HG03095 (cell line): ENCODE measurements around the gene OPRD1.
"Not testable (repeated sequence)": the region's sequence is repeated elsewhere in the genome, so short reads cannot be mapped to it uniquely, and the experiment has no call there.

Source experiments
- ATAC-seq: cut with Tn5 transposase; IDR thresholded peaks from one replicate; pipeline ENCODE4 v1.9.1; 2021; ENCODE audit warnings: moderate library complexity; ENCODE audit not compliant: unreplicated experiment

Gene OPRD1

DNA sequence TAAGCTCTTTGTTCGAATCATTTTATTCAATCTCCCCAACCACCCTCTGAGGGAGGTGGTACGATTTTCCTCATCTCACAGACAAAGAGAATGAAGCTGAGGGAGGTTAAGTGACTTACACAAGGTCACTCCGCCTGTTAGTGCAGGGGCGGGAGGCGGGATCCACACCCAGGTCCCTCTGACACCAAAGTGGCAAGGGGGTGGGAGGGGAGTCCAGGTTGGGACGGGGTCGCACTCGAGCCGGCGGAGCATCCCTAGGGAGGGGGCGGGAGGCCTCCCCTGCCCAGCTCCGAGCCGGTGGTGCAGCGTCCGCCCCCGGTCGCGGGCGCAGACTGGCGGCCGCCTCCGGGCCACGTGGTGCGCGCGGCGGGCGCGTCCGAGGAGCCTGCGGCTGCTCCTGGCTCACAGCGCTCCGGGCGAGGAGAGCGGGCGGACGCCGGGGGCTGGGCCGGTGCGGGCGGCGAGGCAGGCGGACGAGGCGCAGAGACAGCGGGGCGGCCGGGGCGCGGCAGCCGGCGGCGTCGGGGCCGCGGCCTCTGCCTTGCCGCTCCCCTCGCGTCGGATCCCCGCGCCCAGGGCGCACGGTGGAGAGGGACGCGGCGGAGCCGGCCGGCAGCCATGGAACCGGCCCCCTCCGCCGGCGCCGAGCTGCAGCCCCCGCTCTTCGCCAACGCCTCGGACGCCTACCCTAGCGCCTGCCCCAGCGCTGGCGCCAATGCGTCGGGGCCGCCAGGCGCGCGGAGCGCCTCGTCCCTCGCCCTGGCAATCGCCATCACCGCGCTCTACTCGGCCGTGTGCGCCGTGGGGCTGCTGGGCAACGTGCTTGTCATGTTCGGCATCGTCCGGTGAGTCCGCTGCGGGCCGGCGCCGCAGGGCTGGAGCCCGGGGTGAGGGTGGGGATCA lies at the start of gene OPRD1:
Gene OPRD1, plus strand, starts transcription at position 405 of the 903 bp plus-strand sequence. Its CDS starts 214 bp downstream, at position 619.
- no peak for ATAC-seq

DNA sequence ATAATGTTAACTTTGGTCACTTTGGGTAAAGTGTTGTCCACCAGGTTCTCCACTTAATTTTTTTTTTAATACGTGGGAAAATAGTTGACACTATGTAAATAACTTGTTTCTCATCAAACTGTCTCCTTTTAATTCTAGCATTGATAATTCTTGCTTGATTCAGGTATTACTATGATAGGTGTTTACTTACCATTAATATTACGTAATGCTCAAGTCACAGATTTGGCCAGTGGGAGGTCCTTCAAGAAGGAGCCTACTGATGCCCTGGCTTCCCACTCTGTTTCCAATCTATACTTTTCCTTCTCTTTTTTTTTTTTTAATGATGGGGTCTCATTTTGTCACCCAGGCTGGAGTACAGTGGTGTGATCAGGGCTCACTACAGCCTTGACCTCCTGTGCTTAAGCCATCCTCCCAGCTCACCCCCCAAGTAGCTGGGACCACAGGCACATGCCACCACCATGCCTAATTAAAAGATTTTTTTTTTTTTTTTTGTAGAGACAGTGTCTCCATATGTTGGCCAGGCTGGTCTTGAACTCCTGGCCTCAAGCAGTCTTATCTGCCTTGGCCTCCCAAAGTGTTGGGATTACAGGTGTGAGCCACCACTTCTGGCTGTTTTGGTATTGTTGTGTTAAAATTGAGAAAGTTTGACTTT lies 45.3 kb upstream of the OPRD1 start:
- ATAC-seq = no peak

DNA sequence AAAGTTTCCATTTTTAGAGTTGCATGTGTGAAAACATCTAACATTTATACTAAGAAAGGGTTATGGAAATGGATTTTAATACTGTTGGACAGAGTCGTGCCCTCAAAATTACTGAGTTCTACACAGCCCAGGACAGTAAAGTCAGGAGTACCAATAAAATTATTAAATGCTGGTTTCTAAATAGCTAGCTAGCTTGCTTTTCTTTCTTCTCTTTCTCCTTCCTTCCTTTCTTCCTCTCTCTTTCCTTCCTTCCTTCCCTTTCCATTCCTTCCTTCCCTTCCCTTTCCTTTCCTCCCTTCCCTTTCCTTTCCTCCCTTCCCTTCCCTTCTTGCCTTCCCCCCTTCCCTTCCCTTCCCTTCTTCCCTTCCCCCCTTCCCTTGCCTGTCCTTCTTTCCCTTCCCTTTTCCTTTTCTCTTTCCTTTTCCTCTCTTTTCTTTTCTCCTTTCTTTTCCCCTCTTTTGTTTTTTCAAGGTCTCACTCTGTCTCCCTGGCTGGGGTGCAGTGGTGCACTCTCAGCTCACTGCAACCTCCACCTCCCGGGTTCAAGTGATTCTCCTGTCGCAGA lies 41.3 kb upstream of the OPRD1 start:
- no peak for ATAC-seq

DNA sequence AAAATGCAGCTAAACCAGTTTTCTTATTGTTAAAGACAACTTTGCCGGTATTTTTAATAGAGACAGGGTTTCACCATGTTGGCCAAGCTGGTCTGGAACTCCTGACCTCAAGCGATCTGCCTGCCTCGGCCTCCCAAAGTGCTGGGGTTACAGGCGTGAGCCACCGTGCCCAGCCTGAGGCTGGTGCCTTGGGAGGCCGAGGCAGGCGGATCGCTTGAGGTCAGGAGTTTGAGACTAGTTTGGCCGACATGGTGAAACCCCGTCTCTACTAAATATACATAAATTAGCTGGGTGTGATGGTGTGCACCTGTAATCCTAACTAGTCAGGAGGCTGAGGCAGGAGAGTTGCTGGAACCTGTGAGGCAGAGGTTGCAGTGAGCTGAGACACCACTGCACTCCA lies 40.0 kb upstream of the OPRD1 start:
- ATAC-seq = not testable (repeated sequence)

DNA sequence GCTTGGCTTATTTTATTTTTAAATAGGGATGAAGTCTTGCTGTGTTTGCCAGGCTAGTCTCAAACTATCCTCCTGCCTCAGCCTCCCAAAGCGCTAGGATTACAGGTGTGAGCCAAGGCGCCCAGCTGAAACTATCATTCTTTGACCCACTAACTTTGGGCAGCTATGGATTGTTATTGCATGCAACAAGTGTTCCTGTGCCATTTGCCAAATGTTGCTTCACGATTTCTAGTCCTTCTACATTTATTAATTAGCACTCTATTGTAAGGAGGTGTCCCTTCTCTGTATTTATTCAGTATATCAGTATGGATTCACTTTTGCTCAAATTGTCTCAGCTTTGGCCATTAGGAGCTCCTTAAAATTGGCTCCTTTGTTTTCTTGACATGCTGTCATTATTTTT lies 38.9 kb upstream of the OPRD1 start:
- ATAC-seq = no peak

DNA sequence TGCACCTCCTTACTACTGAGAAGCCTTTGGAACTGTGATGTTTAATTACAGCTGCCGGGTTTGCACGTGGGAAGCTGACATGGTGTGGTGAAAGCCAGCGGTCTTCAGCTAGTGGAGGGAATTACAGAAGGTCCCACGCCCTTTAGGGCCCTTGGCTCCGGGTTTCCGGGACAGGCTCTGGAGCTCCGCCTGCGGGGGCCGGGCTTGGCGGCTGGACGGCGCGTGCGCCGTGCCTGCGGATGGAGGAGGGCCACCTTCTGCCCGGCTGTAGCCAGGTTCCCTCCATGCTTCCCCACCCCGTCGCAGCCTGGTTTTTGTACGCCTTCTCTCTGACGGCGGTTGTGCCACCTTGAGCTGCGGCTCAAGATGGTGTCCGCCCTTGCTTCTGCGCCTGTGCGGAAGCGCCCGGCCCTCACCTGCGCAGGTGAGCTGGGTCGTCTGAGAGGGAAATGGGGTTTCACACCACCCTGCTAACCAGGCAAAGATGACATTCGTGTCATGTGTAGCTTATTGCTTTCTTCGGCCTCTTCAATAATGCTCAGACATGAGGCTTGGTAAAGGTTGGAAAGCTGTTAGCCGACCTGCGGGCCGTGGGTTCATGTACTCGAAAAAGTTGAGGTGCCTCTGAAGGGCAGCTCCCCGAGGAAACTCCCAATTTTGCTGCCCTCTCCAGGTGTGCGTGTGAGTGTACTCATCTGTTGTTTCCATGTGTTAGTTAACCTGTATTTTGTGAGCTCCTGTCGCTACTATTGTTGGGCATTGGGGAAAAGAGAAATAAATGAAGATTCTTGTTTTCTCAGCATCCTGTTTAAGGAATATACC lies 36.6 kb upstream of the OPRD1 start:
- no peak for ATAC-seq

DNA sequence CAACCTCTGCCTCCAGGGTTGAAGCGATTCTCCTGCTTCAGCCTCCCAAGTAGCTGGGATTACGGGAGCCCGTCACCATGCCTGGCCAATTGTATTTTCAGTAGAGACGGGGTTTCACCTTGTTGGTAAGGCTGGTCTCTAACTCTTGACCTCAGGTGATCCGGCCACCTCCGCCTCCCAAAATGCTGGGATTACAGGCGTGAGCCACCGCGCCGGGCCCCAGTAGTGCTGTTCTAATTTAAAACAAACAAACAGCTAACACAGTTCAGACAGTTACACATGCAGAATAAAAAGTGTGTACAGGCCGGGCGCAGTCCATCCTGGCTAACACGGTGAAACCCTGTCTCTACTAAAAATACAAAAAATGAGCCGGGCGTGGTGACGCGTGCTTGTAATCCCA lies 35.6 kb upstream of the OPRD1 start:
- ATAC-seq = no peak

DNA sequence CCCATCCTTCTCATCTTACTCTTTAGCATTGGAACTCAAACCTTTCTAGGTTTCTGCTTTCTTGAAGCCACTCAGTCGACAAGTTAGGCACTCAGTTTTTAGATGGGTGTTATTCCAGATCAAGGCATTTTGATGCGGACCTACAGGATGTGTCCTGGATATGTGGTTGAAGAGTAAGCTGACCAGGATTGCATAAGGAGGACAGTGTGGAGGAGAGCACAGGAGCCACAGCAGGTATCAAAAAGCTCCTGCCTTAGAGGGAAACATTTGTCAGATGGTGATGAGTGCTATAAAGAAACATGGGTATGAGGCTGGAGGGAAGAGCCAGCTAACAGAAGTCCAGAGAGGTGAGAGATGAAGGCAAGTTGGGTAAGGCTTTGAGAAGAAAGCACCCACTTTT lies 33.9 kb upstream of the OPRD1 start:
- no peak for ATAC-seq

DNA sequence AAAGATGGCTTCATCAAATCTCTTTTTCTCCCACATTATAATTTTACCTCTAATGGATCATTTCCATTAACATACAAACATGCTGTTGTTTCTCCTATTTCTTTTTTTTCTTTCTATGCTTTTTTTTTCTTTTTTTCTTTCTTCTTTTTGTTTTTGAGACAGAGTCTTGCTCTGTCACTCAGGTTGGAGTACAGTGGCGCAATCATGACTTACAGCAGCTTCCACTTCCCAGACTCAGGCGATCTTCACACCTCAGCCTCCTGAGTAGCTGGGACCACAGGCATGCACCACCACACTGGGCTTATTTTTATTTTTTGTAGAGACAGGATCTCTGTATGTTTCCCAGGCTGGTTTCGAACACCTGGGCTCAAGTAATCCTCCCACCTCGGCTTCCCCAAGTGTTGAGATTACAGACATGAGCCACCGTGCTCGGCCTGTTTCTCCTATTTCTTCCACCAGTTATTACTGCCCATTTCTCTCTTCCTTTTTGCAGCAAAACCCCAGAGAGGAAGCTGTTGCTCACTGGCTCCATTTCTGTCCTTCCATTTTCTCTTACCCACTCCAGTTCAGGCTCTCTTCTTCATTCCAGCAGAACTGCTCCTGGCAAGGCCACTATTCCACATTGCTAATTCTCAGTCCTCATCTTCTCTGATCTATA lies 32.1 kb upstream of the OPRD1 start:
- no peak for ATAC-seq

DNA sequence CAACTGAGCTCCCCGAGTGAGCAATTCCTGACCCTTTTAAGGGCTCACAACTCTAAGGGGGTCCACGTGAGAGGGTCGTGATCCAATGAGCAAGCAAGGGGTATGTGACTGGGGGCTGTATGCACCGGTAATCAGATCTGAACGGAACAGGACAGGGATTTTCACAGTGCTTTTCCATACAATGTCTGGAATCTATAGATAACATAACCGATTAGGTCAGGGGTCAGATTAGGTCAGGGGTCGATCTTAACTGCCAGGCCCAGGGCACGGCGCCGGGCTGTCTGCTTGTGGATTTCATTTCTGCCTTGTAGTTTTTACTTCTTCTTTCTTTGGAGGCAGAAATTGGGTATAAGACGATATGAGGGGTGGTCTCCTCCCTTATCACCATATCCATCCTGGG lies 30.7 kb upstream of the OPRD1 start:
- no peak for ATAC-seq

DNA sequence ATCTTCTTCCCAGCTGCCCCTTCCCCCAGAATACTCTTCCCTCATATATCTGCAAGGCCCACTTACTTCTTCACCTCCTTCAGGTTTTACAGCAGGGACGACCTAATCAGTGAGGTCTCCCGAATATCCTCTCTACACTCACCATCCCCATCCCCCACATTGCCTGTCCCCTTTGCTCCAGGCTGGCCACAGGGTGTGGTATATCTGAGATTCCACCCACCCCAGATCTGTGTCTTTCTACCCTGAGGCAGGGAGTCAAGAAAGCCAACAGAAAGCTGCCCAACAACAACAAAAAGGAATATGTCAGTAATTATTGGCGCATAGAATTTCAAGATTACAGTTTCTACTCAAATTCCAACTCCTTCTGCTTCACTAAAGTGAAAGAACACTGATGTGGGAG lies 30.0 kb upstream of the OPRD1 start:
- no peak for ATAC-seq

DNA sequence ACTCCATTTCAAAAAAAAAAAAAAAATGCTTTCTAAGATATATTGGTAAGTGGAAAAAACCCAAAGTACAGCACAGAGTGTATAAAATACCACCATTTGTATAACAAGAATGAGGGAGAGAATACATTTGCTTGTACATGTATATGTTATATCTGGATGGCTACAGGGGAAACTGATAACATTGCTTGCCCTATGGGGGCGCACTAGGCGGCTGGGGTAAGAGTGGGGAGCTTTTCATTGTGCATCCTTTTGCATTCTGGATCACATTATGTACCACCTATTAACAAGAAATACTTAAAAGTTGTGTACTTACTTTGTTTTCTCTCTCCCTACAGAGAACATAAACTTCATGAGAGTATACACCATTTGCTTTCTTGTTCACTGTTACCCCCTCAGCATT lies 28.6 kb upstream of the OPRD1 start:
- no peak for ATAC-seq

DNA sequence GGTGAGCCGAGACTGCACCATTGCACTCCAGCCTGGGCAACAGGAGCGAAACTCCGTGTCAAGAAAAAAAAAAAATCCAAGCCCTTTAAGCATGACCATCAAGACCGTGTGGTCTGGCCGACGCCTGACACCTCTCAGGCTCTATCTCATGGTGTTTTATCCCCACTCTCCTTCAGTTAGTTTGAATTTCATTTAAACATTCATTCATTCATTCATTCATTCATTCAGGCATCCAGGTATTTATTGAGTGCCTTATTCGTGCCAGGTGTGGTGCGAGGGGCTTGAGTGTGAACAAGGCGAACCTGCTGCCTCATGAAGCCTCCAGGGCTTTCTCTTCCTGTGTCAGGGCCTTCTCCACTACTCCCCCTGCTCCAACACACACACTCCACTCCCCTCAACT lies 22.6 kb upstream of the OPRD1 start:
- ATAC-seq = no peak

DNA sequence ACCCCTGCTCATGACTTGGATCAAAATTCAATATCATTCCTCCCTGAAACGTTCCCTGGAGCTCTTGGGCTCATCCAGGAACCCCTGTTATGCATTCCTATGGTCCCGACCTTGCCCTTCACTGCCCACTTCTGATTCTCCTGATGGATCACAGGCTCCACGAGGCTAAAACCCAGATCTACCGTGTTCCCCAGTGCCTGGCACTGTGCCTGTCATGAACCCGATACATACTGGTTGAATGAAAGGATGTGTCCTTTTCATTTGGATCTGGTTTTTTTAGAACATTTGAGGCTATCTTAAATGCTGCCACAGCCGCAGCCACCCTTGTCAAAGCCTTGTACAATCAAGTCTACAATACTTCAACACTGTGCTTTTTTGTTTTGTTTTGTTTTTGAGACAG lies 22.2 kb upstream of the OPRD1 start:
- ATAC-seq = no peak

DNA sequence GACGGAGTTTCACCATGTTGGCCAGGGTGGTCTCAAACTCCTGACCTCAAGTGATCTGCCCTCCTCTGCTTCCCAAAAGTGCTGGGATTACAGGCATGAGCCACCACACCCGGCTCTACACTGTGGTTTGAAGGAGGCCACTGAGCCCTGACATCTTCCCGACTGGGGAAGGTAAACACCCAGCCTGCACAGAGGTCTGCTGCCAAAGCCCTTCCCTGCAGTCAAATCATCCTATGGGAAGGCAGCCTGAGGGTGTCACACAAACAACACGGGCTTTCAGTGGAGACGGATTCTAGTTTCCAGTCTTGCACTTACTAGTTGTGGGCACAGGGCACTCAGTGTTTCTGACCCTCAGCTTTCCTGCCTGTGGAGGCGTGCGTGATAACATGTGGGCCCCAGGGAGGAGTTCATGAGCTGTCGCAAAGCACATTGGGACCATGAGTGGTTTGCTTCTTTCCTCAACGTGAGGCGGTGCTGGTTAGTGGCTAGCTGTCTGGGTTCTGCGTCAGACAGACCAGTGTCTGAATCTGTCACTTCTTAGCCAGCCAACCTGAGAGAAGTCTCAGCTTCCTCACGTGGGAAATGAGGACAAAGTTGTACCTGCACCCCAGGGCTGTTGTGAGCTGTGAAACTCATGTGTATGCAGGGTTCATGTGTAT lies 21.5 kb upstream of the OPRD1 start:
- no peak for ATAC-seq

DNA sequence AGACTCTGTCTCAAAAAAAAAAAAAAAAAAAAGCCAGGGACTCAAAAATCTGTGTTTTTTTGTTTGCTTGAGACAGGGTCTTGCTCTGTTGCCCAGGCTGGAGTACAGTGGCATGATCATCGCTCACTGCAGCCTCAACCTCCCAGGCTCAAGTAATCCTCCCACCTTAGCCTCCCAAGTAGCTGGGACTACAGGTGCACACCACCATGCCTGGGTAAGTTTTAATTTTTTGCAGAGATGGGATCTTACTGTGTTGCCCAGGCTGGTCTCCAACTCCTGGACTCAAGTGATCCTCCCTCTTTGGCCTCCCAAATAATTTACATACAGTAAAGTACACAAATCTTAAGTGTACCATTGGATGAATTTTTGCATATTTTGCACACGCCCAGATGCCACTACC lies 20.0 kb upstream of the OPRD1 start:
- not testable (repeated sequence) for ATAC-seq

DNA sequence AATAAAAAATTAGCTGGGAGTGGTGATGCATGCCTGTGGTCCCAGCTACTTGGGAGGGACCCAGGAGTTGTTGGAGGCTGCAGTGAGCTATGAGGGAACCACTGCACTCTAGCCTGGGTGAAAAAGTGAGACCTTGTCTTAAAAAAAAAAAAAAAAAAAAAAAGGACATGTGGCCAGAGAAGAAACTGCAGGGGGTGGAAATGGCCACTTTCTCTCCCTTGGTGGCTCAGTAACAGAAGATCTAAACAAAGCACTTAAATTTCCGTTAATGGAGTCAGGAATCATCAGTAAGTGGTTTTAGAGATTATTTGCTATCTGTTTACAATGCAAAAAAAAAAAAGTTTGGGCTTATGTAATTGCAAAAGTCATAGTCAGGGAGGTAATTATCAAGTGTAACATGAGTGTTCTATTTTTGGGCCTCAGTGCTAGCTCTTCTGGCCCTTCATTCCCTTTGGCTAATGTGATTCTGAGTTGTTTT lies 19.3 kb upstream of the OPRD1 start:
- no peak for ATAC-seq

DNA sequence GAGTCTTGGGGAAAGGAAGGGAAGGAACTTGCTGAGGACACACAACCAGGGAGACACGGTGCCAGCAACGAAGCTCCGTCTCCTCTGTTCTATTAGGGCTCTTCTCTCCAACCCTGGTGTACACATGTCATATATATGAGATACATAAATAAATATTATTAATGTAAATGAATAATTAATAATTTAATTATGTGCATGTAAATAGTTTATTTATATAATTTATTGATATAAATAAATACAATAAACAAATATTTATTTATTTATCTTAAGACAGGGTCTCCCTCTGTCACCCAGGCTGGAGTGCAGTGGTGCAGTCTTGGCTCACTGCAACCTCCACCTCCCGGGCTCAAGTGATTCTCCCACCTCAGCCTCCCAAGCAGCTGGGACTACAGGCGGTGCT lies 17.4 kb upstream of the OPRD1 start:
- ATAC-seq = not testable (repeated sequence)

DNA sequence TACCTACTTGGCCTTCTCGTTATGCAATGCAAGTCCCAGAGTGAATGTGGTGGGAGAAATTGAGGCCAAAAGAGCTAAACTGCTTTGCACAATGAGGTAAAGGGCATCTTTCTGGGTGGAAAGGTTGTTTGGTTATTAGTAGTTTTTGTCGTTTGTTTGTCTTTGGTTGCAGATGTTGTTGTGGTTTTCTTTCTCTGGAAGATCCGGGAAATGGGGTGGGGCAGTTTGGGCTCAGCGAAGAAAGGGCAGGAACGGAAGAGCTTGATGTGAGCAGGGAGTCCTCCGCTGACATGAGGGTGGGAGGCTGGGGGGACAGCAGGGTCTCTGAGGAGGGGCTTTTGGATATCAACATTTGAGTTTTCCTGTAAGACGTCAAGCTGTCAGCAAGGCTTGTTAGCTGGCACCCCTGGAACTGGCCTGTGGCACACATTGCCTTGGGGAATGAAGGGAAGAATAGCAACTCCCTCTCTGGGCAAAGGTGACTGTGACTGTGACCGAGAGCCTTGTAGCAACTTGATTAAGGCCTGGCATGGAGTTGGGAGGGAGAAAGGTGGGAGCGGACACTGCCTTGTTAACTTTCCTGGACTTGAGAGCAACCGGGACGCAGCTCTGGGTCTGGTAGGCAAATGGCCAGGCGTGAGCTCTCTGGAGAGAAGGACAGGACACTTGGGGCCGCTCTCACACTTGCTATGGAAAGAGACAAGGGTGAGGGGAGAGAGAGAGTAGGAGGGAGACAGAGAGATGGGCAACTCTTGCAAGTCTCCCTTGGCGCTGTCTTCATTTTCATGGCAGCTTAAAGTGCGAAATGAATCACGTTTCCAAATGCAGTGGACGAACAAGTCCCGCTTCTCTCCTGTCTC lies 15.4 kb upstream of the OPRD1 start:
- ATAC-seq = no peak
